ENCODE results near the gene PIM3. TPM values are rescaled to one million over a fixed set of nuclear protein-coding genes. Genes with fewer than 3 reads are reported as not detected.

The PIM3 gene
- 100 to 1,000 TPM in 2 of 4 donors, 10 to 100 TPM in 2; 92.2 to 174 (median 114) TPM for total RNA-seq

GRCh38 chr22:49960159-49961004, at the start of gene PIM3:
Gene PIM3, plus strand, starts transcription at chr22:49960772. Its CDS starts 176 bp downstream, at chr22:49960948.
- ATAC-seq (ENCODE audit: low FRiP score) (peak; percentile 72), DNase-seq (ENCODE audit: low spot score) (no peak)
- TF ChIP-seq CTCF (IDR thresholded peaks at IDR 0.05) = no peak

- TF ChIP-seq CTCF (IDR thresholded peaks at IDR 0.05) = no peak
Measured at GRCh38 chr22:49911881-49912625, 48.5 kb upstream of the PIM3 start.

GRCh38 chr22:49913026-49913425, 47.5 kb upstream of the PIM3 start:
- no peak for TF ChIP-seq CTCF (IDR thresholded peaks at IDR 0.05)
- ATAC-seq (ENCODE audit: low FRiP score) (no peak), DNase-seq (ENCODE audit: low spot score) (no peak)

More at GRCh38 chr22:49911881-49912625, 48.5 kb upstream of the PIM3 start:
- no peak for ATAC-seq (ENCODE audit: low FRiP score)
- DNase-seq (ENCODE audit: low spot score) = no peak

GRCh38 chr22:49913446-49913845, 47.1 kb upstream of the PIM3 start:
- no peak for DNase-seq (ENCODE audit: low spot score)

GRCh38 chr22:49914256-49914655, 46.3 kb upstream of the PIM3 start:
- no peak for TF ChIP-seq CTCF (IDR thresholded peaks at IDR 0.05)
- DNase-seq (ENCODE audit: low spot score) = no peak
- ATAC-seq (ENCODE audit: low FRiP score) = no peak

More at GRCh38 chr22:49913446-49913845, 47.1 kb upstream of the PIM3 start:
- no peak for ATAC-seq (ENCODE audit: low FRiP score)
- no peak for TF ChIP-seq CTCF (IDR thresholded peaks at IDR 0.05)

- ATAC-seq (ENCODE audit: low FRiP score) = no peak
- DNase-seq (ENCODE audit: low spot score) = no peak
- no peak for TF ChIP-seq CTCF (IDR thresholded peaks at IDR 0.05)
Measured at GRCh38 chr22:49915610-49916009, 45.0 kb upstream of the PIM3 start.
